Loucy (cell line): Measurements from ENCODE around the gene AARS2.

Experiments used
- H2AFZ ChIP-seq: fragments of 200-600 bp; sonication (generic); 2 replicates; pipeline ENCODE4 v1.6.0; 2016; ENCODE audit warnings: antibody characterized with exemption, mild to moderate bottlenecking, low read length, moderate library complexity
- H3F3A ChIP-seq: fragments of 200-600 bp; 2 replicates; pipeline ENCODE4 v1.6.0; 2016; ENCODE audit warnings: antibody characterized with exemption, low read depth, mild to moderate bottlenecking
- H3K27me3 ChIP-seq: fragments of 200-600 bp; sonication (generic); 2 replicates; pipeline ENCODE4 v1.6.1; 2014; ENCODE audit warnings: low read length, mild to moderate bottlenecking; ENCODE audit not compliant: insufficient read depth, poor library complexity, severe bottlenecking
- H3K36me3 ChIP-seq: fragments of 200-600 bp; sonication (generic); 2 replicates; pipeline ENCODE4 v1.6.1; 2016; ENCODE audit warnings: low read length; ENCODE audit not compliant: insufficient read depth
- H3K4me1 ChIP-seq: fragments of 200-600 bp; sonication (generic); 2 replicates; pipeline ENCODE4 v1.5.1; 2014; ENCODE audit warnings: low read length, mild to moderate bottlenecking; ENCODE audit not compliant: insufficient read depth, poor library complexity, severe bottlenecking
- H3K4me2 ChIP-seq: fragments of 200-600 bp; sonication (generic); 2 replicates; pipeline ENCODE4 v1.6.0; 2014; ENCODE audit warnings: antibody characterized with exemption, low read length, low read depth, mild to moderate bottlenecking; ENCODE audit not compliant: poor library complexity, severe bottlenecking
- H3K4me3 ChIP-seq: fragments of 200-600 bp; sonication (generic); 2 replicates; pipeline ENCODE4 v1.5.1; 2014; ENCODE audit warnings: low read length, mild to moderate bottlenecking, mixed read lengths; ENCODE audit not compliant: poor library complexity, severe bottlenecking
- H3K79me2 ChIP-seq: fragments of 200-600 bp; sonication (generic); 2 replicates; pipeline ENCODE4 v1.6.1; 2014; ENCODE audit warnings: low read length; ENCODE audit not compliant: insufficient read depth
- H3K9ac ChIP-seq: fragments of 200-600 bp; sonication (generic); 2 replicates; pipeline ENCODE4 v1.6.0; 2014; ENCODE audit warnings: mild to moderate bottlenecking, low read depth, low read length, moderate library complexity; ENCODE audit not compliant: poor library complexity, severe bottlenecking
- H3K9me2 ChIP-seq: fragments of 200-600 bp; sonication (generic); replicated peaks from 2 replicates; pipeline ENCODE4 v1.6.1; 2016; ENCODE audit warnings: low read depth, low read length, mixed read lengths
- H3K9me3 ChIP-seq: fragments of 200-600 bp; sonication (generic); 2 replicates; pipeline ENCODE4 v1.6.1; 2014; ENCODE audit warnings: mild to moderate bottlenecking, antibody characterized with exemption, low read length, low read depth; ENCODE audit not compliant: insufficient read depth
- H4K20me1 ChIP-seq: fragments of 200-600 bp; sonication (generic); 2 replicates; pipeline ENCODE4 v1.6.0; 2014; ENCODE audit warnings: antibody characterized with exemption, low read length, mild to moderate bottlenecking; ENCODE audit not compliant: insufficient read depth, poor library complexity, severe bottlenecking
- CTCF ChIP-seq: fragments of 200-600 bp; sonication (generic); conservative IDR thresholded peaks from 2 replicates; pipeline ENCODE4 v1.5.1; 2014; ENCODE audit warnings: mild to moderate bottlenecking, antibody characterized with exemption, low read length
- EZH2phosphoT487 ChIP-seq: fragments of 200-600 bp; IDR thresholded peaks from 2 replicates; pipeline ENCODE4 v1.6.1; 2018; ENCODE audit warnings: antibody characterized with exemption, mild to moderate bottlenecking, moderate library complexity, borderline replicate concordance

Gene AARS2

GRCh38 chr6:44311304-44311703, 1.8 kb downstream of the AARS2 start:
- Histone ChIP-seq H3K9ac (peak overlapping the region; percentile 94), H3K4me3 (peak overlapping the region; percentile 88), H3K4me1 (peaks cover 13% of the 10 kb centered on the region), H3K79me2 (peaks cover 22% of the 10 kb centered on the region), H3K36me3 (peaks cover 19% of the 10 kb centered on the region; the same call in 1 of the 2 replicates), H3K9me2 (no peaks in the 10 kb centered on the region), H3F3A (no peaks in the 10 kb centered on the region), H4K20me1 (no peaks in the 10 kb centered on the region), H3K27me3 (no peaks in the 10 kb centered on the region), H2AFZ (no peak overlapping the region), H3K9me3 (no peaks in the 10 kb centered on the region), H3K4me2 (peak overlapping the region; percentile 91)
- TF ChIP-seq EZH2phosphoT487: no peak
- TF ChIP-seq CTCF: no peak

GRCh38 chr6:44310241-44310640, 2.9 kb downstream of the AARS2 start:
- Histone ChIP-seq H3K9ac (no peak overlapping the region), H3K9me3 (no peaks in the 10 kb centered on the region), H3K4me1 (peaks cover 13% of the 10 kb centered on the region), H3K36me3 (peaks cover 26% of the 10 kb centered on the region; the same call in 1 of the 2 replicates), H3F3A (no peaks in the 10 kb centered on the region), H3K27me3 (no peaks in the 10 kb centered on the region), H3K9me2 (no peaks in the 10 kb centered on the region), H3K4me2 (no peak overlapping the region), H3K79me2 (peaks cover 22% of the 10 kb centered on the region), H2AFZ (no peak overlapping the region), H3K4me3 (no peak overlapping the region), H4K20me1 (no peaks in the 10 kb centered on the region)
- TF ChIP-seq EZH2phosphoT487: no peak
- no peak for TF ChIP-seq CTCF

GRCh38 chr6:44309631-44310030, 3.5 kb downstream of the AARS2 start:
- H3K9me3 ChIP-seq: no peaks in the 10 kb centered on the region
- H3F3A ChIP-seq: no peaks in the 10 kb centered on the region
- H4K20me1 ChIP-seq: no peaks in the 10 kb centered on the region
- no peak overlapping the region for H3K9ac ChIP-seq
- peaks cover 32% of the 10 kb centered on the region; the same call in 1 of the 2 replicates for H3K36me3 ChIP-seq
- no peak overlapping the region for H3K4me2 ChIP-seq
- no peak overlapping the region for H2AFZ ChIP-seq
- no peaks in the 10 kb centered on the region for H3K27me3 ChIP-seq
- H3K9me2 ChIP-seq: no peaks in the 10 kb centered on the region
- peaks cover 22% of the 10 kb centered on the region for H3K79me2 ChIP-seq
- TF ChIP-seq CTCF: no peak
- no peak for TF ChIP-seq EZH2phosphoT487
- H3K4me3 ChIP-seq: no peak overlapping the region
- H3K4me1 ChIP-seq: peaks cover 13% of the 10 kb centered on the region
